HG03442 (cell line): ENCODE results near the gene SERPINA1.

Experiments
- ATAC-seq: cut with Tn5 transposase; IDR thresholded peaks from one replicate; pipeline ENCODE4 v1.9.1; 2021; ENCODE audit warnings: mild to moderate bottlenecking, moderate library complexity; ENCODE audit not compliant: unreplicated experiment

Gene SERPINA1

DNA sequence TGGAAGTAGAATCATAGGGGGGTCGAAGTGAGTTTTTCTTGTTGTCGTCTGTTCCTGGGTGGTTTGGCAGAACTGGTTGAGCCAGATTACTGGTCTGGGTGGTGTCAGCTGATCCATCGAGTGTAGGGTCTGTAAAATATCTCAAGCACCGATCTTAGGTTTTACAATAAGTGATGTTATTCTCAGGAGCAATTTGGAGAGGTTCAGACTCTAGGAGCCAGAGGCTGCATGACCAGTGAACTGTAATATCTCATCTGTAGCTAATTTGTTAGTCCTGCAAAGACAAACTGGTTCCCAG, 9.7 kb upstream of the SERPINA1 start:
- no peak for ATAC-seq

GRCh38 chr14:94397289-94398181, 9.1 kb upstream of the SERPINA1 start:
- no peak for ATAC-seq

GRCh38 chr14:94396628-94397225, 8.3 kb upstream of the SERPINA1 start:
- ATAC-seq = no peak

DNA sequence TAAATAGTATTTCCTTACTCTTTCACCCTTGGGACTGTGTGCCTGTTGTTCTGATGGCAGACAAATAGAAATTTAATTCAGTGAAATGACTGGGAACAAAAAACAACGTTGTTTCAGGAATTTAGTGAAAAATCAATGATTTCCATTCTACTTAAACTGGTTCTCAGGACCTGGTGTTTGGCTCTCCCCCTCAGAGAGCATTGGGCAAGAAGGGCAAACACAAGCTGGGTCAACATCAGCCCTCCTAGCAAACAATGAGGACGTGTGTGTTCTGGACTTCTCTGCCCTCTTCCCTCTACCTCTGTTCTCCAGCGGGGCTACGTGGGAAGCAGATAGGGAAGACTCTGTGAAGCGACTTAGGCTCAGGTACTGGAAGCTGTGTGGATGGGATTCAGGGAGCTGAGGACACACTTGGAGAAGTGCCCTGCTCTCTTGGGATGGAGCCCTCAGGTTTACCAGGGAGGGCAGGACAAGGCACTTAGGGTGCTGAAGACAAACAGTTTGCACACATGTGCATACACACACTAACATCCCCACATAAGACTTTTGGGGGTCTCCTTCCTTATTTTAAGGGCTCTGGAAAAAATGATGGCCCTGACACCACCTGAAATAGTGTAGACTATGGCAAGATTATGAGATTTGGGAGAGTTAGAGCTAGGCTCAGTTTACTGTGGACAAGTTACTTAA, 7.6 kb upstream of the SERPINA1 start:
- ATAC-seq = no peak

- ATAC-seq = no peak
Observed at GRCh38 chr14:94395282-94395887, 7.0 kb upstream of the SERPINA1 start.

DNA sequence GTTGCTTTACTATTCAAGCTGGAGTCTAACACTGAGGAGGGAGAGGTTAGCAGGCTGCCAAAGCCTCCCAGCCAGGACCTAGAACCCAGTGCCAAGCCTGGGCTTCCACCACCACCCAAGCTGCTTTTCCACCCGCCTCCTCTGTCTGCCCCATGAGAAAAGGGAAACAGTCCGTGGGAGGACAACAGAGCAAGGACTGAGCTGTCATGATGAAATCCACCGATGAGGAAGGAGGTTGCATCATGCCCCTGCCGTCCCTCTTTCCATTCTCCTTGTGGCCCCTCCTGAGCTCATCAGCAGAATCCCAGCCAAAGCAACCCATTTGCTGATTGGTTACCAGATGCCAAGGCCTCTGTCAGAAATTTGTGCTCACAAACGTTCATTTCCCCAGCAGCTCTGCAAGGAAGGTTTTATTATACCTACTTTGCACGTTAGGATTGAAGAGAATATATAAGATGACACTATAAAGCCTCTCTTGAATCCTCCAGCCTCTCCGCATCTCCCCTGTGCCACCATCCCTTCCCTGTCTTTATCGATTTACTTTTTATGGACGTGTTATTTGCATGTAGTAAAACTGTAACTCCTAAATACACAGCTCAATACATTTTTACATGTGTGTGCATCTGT, 6.3 kb upstream of the SERPINA1 start:
- no peak for ATAC-seq

DNA sequence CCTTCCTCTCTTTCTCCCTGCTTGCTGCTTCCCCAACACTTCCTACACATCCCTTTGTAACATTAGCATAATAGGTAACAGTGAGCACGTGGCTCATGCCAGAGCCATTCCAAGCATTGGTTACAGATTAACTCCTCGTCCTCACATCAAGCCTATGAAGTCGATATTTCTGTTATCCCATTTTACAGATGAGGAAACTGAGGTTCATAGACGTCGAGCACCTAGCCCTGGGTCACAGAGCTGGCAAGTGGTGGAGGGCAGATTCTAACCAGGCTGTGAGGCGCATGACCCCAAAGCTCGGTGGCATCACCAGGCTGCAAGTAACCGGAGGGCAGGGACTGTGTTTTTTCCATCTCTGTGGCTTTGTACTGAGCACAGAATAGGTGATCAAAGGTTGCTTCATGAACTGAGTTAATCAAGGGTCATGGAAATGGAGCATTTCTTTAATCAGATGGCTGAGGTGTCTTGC, 5.7 kb upstream of the SERPINA1 start:
- no peak for ATAC-seq

DNA sequence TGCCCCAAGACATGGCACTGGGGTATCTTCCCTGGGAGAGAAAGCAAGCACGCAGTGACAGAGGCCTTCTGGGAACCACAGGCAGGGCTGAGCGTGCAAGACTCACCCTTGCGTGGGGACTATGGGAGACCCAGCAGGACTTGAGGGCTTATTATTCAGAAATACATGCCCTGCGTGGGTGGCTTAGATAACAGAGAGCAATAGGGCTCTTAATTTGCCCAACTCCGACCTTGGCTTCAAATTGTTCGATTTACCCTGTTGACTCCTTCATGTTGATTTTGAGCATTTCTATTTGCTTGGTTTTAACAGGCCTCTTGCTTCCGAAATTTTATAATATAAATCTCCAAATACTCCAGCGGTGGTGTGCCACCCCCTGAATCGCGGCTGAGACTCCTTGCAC, 5.1 kb upstream of the SERPINA1 start:
- no peak for ATAC-seq

DNA sequence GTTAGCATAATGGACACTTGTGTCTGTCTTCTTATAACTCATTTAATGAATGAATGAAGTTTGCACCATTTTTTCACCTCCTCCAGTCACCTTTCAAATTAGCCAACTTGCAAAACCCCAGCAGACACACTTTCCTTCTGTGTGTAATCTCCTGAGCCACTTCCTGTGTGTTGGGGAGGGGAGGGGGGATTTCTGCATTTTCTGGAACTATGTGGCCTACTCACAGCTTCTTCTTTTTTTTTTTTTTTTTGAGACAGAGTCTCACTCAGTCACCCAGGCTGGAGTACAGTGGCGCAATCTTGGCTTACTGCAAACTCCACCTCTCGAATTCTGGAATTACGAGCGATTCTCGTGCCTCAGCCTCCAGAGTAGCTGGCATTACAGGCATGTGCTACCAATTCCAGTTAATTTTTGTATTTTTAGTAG, 4.1 kb upstream of the SERPINA1 start:
- no peak for ATAC-seq

DNA sequence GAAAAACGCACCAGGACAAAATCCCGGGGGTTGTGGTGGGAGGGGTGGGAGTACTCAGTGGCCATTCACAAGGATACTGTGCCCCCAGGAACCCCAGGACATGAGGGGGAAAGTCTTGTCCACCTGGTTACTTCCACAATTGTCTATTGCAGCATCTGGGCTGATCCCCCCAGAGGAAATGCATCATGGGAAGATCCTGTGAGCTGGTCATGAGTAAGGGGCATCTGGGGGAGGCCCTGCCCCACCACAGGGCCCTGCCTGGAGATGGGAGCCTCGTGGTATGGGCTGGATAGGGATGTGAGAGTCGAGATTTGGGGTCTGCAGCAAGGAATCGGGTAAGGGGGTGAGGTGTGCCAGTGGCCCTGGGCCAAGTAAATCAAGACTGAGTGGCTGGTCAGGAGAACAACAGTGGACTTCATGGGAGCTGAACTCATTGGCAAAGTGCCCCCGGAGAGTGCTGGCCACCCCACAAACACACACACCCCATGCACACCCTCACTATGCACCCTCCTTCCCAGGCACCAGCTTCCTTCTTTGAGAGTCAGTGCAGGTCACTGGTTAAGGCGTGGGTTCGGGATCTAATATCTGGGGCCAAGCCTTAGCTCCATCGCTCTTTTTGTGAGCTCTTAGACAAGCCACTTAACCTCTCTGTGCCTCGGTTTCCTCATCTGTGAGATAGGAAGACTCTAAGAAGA, 3.0 kb upstream of the SERPINA1 start:
- no peak for ATAC-seq

DNA sequence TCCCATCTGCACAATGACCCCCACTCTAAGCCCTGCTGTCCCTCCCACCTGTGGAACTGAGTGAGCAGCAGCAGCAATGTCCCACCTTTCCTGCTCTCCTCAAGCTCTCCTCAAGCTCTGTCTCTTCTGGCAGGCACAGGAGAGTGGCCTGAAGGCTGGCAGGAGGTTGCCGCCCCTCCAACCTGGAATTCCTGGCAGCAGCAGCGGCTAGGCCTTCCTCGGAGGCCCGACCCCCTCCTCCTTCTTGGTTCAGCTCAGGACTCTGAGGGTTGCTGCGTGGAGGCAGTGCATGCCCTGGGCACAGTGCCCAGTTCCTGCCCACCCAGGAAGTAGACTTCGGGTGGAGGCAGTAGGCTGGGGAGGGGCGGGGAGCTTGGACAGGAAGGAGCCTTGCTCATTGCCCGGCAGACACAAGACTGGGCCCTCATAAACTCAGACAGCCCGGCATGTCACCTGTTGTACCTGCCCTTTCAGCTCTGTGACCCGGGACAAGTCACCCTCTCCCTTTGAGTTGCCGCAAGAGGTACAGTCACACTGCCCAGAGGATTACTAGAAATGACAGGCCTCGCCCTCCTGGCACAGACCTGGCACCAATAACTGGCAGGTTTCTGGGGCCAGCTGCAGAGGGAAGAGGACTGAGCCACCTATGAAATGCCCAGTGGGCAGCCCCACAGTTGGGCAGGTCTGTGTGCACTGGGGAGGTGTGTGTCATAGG, 2.1 kb upstream of the SERPINA1 start:
- ATAC-seq = no peak

DNA sequence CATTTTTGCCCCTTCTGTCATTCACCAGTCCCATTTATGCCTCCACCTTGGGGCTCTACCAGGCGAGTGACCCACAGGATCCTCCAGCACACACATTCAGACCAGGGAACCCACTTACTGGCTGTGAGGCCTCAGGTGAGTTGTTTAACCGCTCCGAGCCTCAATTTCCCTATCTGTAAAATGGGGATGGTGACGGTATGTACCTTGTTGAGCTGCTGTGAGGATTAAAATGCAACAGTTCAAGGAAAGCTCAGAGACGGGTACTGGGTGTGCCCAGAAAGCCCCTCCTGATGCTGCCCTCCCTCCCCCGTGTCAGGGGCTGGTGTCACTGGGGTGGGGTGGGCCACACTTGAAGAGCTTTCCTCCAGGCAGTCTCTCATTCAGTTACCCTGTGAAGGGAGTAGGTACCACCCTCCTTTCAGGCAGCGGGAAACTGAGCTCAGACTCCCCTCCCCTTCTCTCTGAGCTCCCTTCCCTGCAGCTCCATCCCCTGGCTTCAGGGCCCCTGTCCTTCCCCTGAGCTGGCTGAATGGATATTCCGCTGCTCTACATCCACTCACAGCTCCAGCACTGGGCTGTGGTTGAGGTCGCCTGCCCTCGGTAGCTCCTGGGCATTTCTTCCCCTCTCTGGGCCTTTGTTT, 1.4 kb upstream of the SERPINA1 start:
- no peak for ATAC-seq

- ATAC-seq = no peak
Observed at GRCh38 chr14:94389104-94389469, 685 bp upstream of the SERPINA1 start.

- no peak for ATAC-seq
Observed at GRCh38 chr14:94388027-94388383, 397 bp downstream of the SERPINA1 start.

GRCh38 chr14:94387051-94388026, 1.1 kb downstream of the SERPINA1 start:
- no peak for ATAC-seq

- no peak for ATAC-seq
Observed at GRCh38 chr14:94386085-94387031, 2.0 kb downstream of the SERPINA1 start.

- ATAC-seq = no peak
Observed at GRCh38 chr14:94385553-94386057, 2.8 kb downstream of the SERPINA1 start.
